Activated naive CD8-positive, alpha-beta T cell treated with anti-CD3 and anti-CD28 coated beads for 36 hours (primary cell): Measurements from ENCODE around the gene RPL13A. TPM values are rescaled to one million over a fixed set of nuclear protein-coding genes. Genes with fewer than 3 reads are reported as not detected.
A peak's percentile ranks its signal among the peaks of the same experiment; 100 is the strongest.
"Not testable (repeated sequence)": the region's sequence is repeated elsewhere in the genome, so short reads cannot be mapped to it uniquely, and the experiment has no call there.

Source experiments
- DNase-seq: peaks from one replicate; pipeline ENCODE4 v3.0.0; 2021
- H3K27ac Mint-ChIP-seq: one replicate; pipeline ENCODE4 v1.8.0; 2022; ENCODE audit warnings: mild to moderate bottlenecking, moderate library complexity, mixed read lengths
- H3K27me3 Mint-ChIP-seq: one replicate; pipeline ENCODE4 v1.8.0; 2022; ENCODE audit warnings: mild to moderate bottlenecking, mixed read lengths
- H3K36me3 Mint-ChIP-seq: one replicate; pipeline ENCODE4 v1.8.0; 2021; ENCODE audit warnings: mild to moderate bottlenecking, mixed read lengths
- H3K4me1 Mint-ChIP-seq: one replicate; pipeline ENCODE4 v1.8.0; 2021; ENCODE audit warnings: mixed read lengths
- H3K4me3 Mint-ChIP-seq: one replicate; pipeline ENCODE4 v1.8.0; 2022; ENCODE audit warnings: mild to moderate bottlenecking, moderate library complexity, mixed read lengths
- H3K9me3 Mint-ChIP-seq: one replicate; pipeline ENCODE4 v1.8.0; 2022; ENCODE audit warnings: mixed read lengths
- total RNA-seq, 2 experiments: library from RNA; stranded (reverse); gene quantifications; one replicate each; pipeline ENCODE4 v1.2.3, GENCODE V29; 2021

The RPL13A gene
- 1,000 to 10,000 TPM; 3,663 to 3,691 TPM for total RNA-seq

- Mint-ChIP-seq H3K27me3 (peaks cover 23% of the 10 kb centered on the region), H3K9me3 (peaks cover 2% of the 10 kb centered on the region), H3K27ac (peak within 1 kb of the TSS; percentile 97), H3K4me1 (peaks cover 38% of the 10 kb centered on the region), H3K36me3 (peaks cover 65% of the 10 kb centered on the region), H3K4me3 (peak within 1 kb of the TSS; percentile 93)
- DNase-seq, result peak; percentile 100
These were observed at the start of gene RPL13A for GRCh38 chr19:49487277-49488045. Gene RPL13A (plus strand): TSS chr19:49487608. CDS start chr19:49487630, 22 bp downstream.

GRCh38 chr19:49438261-49438660, 49.1 kb upstream of the RPL13A start:
- DNase-seq, result no peak
- H3K27ac Mint-ChIP-seq, result no peak overlapping the region
- H3K27me3 Mint-ChIP-seq, result peaks cover 98% of the 10 kb centered on the region
- peaks cover 28% of the 10 kb centered on the region for H3K4me1 Mint-ChIP-seq
- no peak overlapping the region for H3K4me3 Mint-ChIP-seq
- peaks cover 2% of the 10 kb centered on the region for H3K36me3 Mint-ChIP-seq
- no peaks in the 10 kb centered on the region for H3K9me3 Mint-ChIP-seq

- Mint-ChIP-seq H3K9me3 (no peaks in the 10 kb centered on the region), H3K4me3 (no peak overlapping the region), H3K36me3 (peaks cover 2% of the 10 kb centered on the region), H3K4me1 (peaks cover 27% of the 10 kb centered on the region), H3K27ac (no peak overlapping the region), H3K27me3 (peaks cover 83% of the 10 kb centered on the region)
- DNase-seq, result no peak
These were observed 47.6 kb upstream of the RPL13A start for GRCh38 chr19:49439836-49440235.

GRCh38 chr19:49440439-49441209, 46.8 kb upstream of the RPL13A start:
- Mint-ChIP-seq H3K27me3 (peaks cover 75% of the 10 kb centered on the region), H3K4me3 (no peak overlapping the region), H3K9me3 (no peaks in the 10 kb centered on the region), H3K4me1 (peaks cover 32% of the 10 kb centered on the region), H3K27ac (no peak overlapping the region), H3K36me3 (peaks cover 2% of the 10 kb centered on the region)
- DNase-seq, result no peak

GRCh38 chr19:49441210-49441959, 46.0 kb upstream of the RPL13A start, which contains the start of gene SLC17A7:
Gene SLC17A7 (minus strand): TSS chr19:49441527. CDS start chr19:49441379, 148 bp downstream.
- Mint-ChIP-seq H3K9me3 (no peaks in the 10 kb centered on the region), H3K27me3 (peaks cover 67% of the 10 kb centered on the region), H3K36me3 (peaks cover 5% of the 10 kb centered on the region), H3K4me1 (peaks cover 27% of the 10 kb centered on the region), H3K4me3 (peak within 1 kb of the TSS; percentile 79), H3K27ac (no peak within 1 kb of the TSS)
- peak; percentile 50 for DNase-seq

- Mint-ChIP-seq H3K27ac (no peak overlapping the region), H3K4me1 (peaks cover 23% of the 10 kb centered on the region), H3K36me3 (peaks cover 5% of the 10 kb centered on the region), H3K9me3 (no peaks in the 10 kb centered on the region), H3K27me3 (peaks cover 61% of the 10 kb centered on the region), H3K4me3 (peak overlapping the region; percentile 79)
- no peak for DNase-seq
These were observed 45.5 kb upstream of the RPL13A start for GRCh38 chr19:49441960-49442350.

- Mint-ChIP-seq H3K4me1 (peaks cover 22% of the 10 kb centered on the region), H3K4me3 (peak overlapping the region; percentile 79), H3K27ac (no peak overlapping the region), H3K27me3 (peaks cover 57% of the 10 kb centered on the region), H3K9me3 (no peaks in the 10 kb centered on the region), H3K36me3 (peaks cover 5% of the 10 kb centered on the region)
- DNase-seq, result no peak
These were observed 45.1 kb upstream of the RPL13A start for GRCh38 chr19:49442354-49442753.

GRCh38 chr19:49442771-49443365, 44.5 kb upstream of the RPL13A start:
- peaks cover 5% of the 10 kb centered on the region for H3K36me3 Mint-ChIP-seq
- peaks cover 22% of the 10 kb centered on the region for H3K4me1 Mint-ChIP-seq
- DNase-seq, result peak; percentile 59
- no peaks in the 10 kb centered on the region for H3K9me3 Mint-ChIP-seq
- H3K4me3 Mint-ChIP-seq, result peak overlapping the region; percentile 79
- H3K27me3 Mint-ChIP-seq, result peaks cover 52% of the 10 kb centered on the region
- H3K27ac Mint-ChIP-seq, result no peak overlapping the region

- Mint-ChIP-seq H3K36me3 (peaks cover 9% of the 10 kb centered on the region), H3K27ac (peak overlapping the region; percentile 86), H3K4me1 (peaks cover 27% of the 10 kb centered on the region), H3K27me3 (peaks cover 46% of the 10 kb centered on the region), H3K9me3 (no peaks in the 10 kb centered on the region), H3K4me3 (peak overlapping the region; percentile 79)
- DNase-seq, result peak; percentile 95
These were observed 43.9 kb upstream of the RPL13A start for GRCh38 chr19:49443366-49444099.

- H3K4me3 Mint-ChIP-seq, result peak overlapping the region; percentile 79
- H3K27ac Mint-ChIP-seq, H3K9me3 Mint-ChIP-seq, DNase-seq: not testable (repeated sequence)
- peaks cover 29% of the 10 kb centered on the region for H3K4me1 Mint-ChIP-seq
- peaks cover 39% of the 10 kb centered on the region for H3K27me3 Mint-ChIP-seq
- peaks cover 12% of the 10 kb centered on the region for H3K36me3 Mint-ChIP-seq
These were observed 43.2 kb upstream of the RPL13A start for GRCh38 chr19:49444100-49444700.

- peaks cover 21% of the 10 kb centered on the region for H3K36me3 Mint-ChIP-seq
- DNase-seq, result no peak
- no peaks in the 10 kb centered on the region for H3K9me3 Mint-ChIP-seq
- H3K4me1 Mint-ChIP-seq, result peaks cover 37% of the 10 kb centered on the region
- H3K27ac Mint-ChIP-seq, result peak overlapping the region; percentile 69
- H3K27me3 Mint-ChIP-seq, result peaks cover 21% of the 10 kb centered on the region
- no peak overlapping the region for H3K4me3 Mint-ChIP-seq
These were observed 41.4 kb upstream of the RPL13A start for GRCh38 chr19:49445997-49446396.

- H3K36me3 Mint-ChIP-seq, result peaks cover 26% of the 10 kb centered on the region
- H3K27me3 Mint-ChIP-seq, result peaks cover 5% of the 10 kb centered on the region
- H3K9me3 Mint-ChIP-seq, result no peaks in the 10 kb centered on the region
- H3K4me3 Mint-ChIP-seq, result no peak overlapping the region
- H3K4me1 Mint-ChIP-seq, result peaks cover 37% of the 10 kb centered on the region
- peak; percentile 60 for DNase-seq
- H3K27ac Mint-ChIP-seq, result peak overlapping the region; percentile 54
These were observed 39.6 kb upstream of the RPL13A start for GRCh38 chr19:49447485-49448431.

- H3K36me3 Mint-ChIP-seq, result peaks cover 26% of the 10 kb centered on the region
- H3K9me3 Mint-ChIP-seq, result no peaks in the 10 kb centered on the region
- peak overlapping the region; percentile 30 for H3K4me3 Mint-ChIP-seq
- DNase-seq, result no peak
- no peaks in the 10 kb centered on the region for H3K27me3 Mint-ChIP-seq
- H3K4me1 Mint-ChIP-seq, result peaks cover 38% of the 10 kb centered on the region
- peak overlapping the region; percentile 54 for H3K27ac Mint-ChIP-seq
These were observed 39.0 kb upstream of the RPL13A start for GRCh38 chr19:49448432-49448786.
